SHP77 (cell line): ENCODE measurements around the gene ARID1B.

ENCODE experiments used
- DNase-seq, 2 experiments: peaks; one replicate each; lab custom pipeline; 2025; lab: John Stamatoyannopoulos, UW

Gene ARID1B

DNA sequence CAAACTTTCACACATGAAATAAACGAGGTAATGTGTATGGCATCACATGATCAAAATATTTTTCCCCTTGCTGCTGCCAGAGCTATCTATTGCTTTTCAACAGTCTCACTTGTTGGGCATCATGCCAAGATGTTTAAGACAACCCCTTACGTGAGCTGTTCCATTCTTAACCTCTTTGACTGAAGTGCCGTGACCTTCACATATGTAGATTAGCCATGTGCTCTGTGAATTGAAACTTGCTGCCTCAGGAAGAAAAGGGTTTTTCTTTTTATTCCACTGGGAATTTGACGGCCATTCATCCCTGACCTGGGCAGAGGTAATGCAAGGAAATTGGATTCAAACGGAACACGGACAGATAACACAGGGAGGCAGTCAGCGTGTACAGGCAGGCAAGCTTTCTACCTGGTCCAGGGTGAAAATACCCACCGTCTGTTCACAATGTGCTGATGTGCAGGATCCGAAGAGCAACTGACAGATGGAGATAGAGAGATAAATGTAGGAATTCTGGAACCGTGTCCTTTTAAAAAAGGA is 14.2 kb downstream of the ARID1B start:
- peak; percentile 55 to 58 for DNase-seq

DNA sequence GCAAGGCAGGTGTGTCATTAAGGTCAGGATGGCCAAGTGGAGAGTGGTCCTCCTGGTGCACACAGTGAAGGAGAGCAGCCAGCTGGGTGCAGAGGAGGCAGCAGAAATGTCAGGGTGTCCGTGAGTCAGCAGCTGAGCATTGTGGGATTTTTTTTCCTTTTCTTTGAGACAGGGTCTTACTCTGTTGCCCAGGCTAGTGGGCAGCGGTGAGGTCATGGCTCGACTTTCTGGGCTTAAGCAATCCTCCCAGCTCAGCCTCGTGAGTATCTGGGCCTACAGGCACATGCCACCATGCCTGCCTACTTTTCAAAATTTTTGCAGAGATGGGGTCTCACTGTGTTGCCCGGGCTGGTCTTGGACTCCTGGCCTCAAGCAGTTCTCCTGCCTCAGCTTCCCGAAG is 16.0 kb downstream of the ARID1B start:
- no peak for DNase-seq

DNA sequence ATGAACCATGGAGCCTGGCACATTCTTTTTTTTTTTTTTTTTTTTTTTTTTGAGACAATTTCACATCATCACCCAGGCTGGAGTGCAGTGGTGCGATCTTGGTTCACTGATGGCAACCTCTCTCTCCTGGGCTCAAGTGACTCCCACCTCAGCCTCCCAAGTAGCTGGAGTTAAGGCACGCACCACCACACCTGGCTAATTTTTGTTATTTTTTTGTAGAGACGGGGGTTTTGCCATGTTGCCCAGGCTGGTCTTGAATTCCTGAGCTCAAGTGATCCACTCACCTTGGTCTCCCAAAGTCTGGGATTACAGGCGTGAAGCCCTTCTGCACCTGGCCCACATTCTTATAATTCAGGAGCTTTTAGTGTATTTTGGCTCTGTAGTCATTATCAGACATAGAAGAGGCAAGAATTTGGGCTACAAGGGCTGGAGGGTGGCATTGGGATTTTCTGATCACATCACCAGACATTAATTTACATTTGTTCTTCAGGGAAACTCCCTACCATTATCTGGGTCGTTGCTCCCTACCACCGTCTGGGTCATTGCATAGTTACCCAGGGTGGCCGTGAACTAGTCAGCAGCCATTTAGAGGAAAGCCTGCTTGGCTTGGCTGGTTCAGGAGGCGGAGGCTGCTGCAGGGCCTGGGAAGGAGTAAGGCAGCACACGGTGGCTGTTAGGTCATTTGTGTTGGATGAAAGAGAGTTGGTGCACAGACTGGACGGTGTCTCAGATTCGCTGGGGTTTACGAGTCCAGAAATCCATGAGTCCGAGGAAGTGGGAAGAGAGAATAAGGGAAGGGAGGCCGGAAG is 17.6 kb downstream of the ARID1B start:
- DNase-seq = no peak

DNA sequence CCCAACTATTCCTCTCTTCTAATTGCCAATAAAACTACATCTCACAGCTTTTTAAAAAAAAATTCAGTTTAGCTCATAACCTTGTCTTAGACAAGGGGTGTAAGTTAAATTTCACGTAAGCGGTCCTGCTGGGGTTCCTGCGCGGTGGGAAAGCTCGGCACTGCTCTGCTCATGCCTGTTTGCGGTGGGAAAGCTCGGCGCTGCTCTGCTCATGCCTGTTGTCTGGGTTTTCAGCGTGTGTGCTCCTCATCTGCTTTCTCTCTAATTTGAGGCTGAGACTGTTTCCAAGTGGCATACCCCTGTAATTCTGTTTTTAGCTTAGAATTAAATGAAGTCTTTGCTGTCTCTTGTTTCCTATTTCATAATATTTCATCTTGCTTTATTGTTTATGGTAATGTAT is 18.6 kb downstream of the ARID1B start:
- DNase-seq = no peak

DNA sequence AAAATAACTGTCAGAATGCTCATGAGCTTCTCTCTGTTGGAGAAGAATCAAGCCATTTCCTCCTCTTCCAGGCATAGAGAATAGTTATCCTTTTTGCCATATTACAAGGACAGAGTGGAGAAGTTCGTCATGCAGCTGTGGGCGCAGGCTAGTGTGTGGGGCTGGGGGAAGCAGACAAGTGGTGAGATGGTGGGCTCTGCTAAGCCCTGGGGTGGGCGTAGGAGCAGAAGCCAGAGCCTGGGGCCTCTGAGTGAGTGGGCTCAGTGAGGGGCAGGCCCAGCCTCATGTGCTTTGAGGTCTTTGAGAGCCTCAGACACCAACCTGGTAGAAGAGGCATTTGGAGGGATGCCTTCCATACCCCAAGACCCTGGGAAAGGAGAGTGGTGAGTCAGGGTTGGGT is 19.4 kb downstream of the ARID1B start:
- DNase-seq = no peak

DNA sequence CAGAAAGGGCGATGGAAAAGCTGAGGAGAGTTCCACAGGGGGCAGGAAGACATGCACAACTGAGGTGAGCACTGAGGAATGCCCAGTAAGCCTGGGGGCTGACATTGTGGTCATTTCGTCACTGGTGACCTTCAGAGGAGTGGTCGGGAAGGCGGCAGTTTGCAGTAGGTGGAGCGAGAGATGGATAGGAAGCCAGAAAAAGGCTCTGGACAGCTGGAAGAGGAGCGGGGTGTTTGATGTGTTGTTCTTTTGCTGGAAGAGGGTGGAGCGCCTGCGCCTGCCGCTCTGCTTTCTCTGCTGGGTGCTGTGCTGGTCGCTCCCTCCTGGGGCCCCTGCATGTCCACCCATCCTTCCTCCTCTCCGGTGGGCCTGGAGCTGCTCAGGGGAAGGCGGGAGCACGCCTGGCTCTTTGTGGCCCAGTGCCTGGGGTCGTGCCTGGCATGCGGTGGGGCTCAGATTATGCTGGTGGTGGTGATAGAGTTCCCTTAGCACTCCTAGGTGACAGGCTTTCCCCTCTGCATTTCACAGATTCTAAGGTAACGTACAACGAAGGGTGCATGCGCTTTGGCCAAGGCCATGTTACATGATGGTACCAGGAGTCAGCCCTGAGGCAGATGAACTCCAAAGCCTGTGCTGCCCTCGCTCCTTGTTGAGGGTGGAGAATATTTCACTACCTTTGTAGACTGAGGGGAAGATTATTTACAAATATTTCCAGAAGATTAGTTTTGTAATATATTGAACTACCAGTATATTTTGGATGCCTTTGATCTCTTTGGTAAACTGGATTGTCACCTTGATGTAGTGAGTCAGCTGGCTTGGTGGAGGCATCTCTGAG is 20.9 kb downstream of the ARID1B start:
- DNase-seq = no peak

DNA sequence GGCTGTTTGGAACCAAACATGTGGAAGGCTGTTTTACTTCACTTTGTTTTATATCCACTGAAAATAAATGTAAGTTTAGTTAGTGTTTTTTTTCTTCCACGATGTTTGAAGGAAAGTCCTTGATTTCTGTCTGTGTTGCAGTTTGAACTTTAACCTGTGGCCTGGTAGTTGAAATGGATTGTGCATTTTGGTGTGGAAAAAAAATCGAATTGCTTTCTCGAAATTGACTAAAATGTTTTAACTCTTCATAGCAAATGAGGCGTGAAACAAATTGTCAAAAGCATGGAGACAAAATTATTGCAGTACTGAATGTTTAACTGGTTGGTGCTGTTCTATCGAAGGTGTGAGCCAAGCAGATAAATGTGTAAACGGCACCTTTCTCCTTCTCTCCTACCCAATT is 24.5 kb downstream of the ARID1B start:
- no peak for DNase-seq

DNA sequence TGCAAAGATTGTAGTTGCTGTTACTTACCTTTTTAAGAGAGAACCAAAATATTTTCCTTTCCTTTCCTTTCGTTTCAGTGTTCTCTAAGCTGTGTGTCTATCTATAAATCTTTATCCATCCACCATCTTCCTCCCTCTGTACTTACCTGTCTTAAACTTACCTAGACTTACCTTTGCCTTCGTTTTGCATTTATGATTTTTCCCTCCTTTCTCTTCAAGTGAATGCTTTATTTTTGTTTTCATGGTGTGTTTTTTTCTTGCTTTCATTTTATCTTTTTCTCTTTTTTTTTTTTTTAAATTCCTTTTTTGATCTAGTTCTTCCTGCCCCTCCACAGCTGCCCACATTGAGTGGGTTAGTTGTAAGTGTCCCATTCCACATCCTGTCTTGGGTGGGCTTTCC is 26.2 kb downstream of the ARID1B start:
- DNase-seq = no peak

DNA sequence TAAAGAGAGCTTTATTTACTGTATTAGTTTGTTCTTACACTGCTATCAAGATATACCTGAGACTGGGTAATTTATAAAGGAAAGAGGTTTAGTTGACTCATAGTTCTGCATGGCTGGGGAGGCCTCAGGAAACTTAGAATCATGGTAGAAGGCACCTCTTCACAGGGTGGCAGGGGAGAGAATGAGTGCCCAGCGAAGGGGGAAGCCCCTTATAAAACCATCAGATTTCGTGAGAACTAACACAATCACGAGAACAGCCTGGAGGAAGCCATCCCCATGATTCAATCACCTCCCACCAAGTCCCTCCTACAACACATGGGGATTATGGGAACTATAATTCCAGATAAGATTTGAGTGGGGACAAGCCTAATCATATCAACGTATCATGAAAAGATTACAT is 27.2 kb downstream of the ARID1B start:
- no peak for DNase-seq

DNA sequence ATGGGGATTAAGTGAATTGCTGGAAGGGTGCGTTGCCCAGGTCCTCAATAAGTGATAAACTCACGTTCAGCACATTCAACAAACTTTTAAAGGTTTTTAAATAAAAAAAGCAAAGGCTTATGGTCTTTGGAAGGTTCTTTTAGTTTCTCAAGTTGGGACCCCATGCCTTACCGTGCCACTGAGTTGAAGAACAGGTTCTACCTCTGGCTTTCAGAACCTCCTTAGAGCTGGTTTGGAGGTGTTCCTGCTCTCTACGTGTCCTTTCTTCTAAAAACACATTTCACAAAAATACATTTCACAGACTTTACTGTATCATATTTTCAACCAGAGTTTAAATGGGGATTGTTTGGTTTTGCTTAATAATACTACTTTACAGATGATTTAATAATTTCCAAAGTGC is 29.0 kb downstream of the ARID1B start:
- DNase-seq = no peak

DNA sequence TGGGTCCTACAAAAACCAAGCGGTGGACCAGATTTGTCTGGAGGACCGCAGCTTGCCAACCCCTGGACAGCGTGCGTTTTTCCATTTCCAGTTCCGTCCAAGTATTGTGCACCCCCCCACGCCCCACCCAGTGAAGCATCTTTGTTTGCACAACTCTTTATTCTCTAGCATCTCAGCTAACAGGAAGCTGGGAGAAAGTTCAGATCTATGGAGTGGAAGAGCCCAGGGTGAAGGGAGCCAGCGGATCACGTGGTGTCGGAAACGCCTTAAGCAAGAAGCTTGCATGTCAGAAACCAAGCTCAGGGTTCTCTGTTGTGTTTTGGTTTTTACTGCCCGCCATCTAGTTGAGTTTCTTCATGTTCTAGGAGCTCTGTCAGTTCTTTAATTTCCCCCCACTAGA is 29.9 kb downstream of the ARID1B start:
- no peak for DNase-seq

DNA sequence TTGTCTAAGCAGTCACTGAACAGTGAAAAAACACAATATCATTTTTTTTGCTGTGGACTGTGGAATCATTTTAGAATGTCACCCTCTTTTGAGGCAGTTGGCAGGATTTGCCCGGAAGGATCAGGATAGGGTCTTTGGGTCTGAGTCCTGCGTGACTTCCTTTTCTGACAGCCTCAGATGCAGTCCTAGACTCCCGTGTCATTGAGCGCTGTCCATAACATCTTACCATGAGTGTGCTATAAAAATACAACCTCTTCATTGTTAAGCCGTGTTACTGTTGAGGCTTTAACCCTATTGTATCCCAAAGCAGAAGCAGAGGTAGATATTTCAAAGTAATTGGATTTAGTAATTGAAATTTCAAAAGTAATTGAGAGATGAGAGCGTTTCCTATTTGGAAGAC is 30.6 kb downstream of the ARID1B start:
- no peak for DNase-seq

DNA sequence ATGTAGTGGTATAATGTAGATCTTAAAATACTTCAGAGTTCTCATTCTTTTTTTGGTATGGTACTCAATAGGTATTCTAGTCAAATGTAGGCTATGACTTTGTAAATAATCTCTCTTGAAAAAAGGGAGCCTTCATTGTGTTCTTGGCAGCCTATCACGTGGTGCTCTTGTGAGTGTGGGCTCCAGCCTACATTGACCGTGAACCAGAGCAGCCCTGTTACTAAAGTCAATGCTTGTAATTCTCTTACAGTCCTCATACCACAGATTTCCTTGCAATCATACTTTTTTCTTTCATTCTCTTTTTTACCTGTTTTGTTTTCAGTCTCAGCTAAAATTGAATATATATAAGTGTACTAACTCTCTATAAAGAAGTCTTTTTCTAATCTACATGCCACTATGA is 31.1 kb downstream of the ARID1B start:
- DNase-seq = peak in 1 of 2 experiments; percentile 22

DNA sequence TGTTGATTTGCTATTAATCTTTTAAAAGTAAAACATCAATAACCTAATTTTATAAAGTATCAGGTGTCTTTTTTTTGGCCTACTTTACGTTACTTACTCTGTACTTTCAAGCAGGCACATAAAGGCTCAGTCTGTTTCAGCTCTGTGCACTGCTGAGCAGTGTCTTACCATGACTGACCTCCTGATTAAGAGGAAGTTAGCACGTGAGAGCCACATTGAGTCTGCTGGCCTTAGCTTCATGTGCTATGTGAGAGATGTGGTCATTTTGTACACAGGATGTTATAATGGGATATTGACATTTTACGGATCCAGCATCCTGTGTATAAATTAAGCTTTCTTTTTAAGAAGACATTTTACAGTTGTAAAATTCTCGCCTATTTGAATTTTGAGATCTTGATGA is 31.9 kb downstream of the ARID1B start:
- peak in 1 of 2 experiments; percentile 7 for DNase-seq

DNA sequence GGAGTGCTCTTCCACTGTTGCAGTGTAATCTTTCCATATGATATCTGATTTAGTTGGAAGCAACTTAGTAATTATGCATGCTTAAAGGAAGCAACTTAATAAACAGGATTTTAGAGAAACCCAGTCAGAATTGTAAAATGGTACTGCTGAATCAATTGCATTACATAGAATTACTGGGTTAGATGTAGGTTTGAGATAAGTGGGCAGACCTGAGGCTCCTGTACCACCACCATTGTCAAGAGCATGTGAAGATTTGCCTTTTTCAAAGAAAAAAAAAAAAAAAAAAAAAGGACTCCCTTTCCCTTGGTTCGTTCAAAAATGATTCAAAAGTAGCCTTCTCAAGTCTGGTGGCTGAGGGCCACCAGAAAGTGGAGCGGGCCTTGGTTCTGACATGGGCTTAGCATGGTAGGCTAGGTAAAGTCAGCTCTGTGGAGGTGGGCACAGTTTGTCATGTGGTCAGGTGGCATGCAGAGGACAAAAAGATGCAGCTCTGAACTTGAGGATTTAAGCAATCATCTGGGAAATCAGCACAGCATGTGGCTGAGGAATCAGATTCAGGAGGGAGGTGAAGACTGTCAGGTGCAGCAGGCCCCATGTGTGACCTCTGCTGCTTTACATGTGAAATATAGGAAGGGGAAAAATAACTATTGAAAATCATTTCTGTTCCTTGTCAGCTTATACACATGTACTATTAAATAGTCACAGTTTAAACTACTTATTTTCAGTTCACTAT is 32.4 kb downstream of the ARID1B start:
- DNase-seq = no peak

DNA sequence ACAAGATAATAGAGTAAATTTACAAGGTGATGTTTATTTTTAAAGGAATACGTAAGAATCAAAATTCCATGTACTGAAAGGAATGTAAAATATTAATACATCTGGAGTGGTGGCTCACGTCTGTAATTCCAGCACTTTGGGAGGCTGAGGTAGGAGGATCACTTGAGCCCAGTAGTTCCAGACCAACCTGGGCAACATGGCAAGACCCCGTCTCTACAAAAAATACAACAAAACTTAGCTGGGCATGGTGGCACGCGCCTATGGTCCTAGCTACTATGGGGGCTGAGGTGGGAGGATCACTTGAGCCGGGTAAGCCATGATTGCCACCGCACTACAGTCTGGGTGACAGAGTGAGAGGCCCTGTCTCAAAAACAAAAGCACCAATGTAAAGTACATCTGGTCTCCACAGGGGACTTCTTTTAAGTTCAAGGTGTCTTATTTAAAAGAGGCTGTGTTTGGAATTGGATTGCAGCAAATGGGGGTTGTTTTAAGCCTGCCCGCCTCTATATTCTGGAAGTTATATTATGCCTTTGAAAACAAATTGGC is 36.9 kb downstream of the ARID1B start:
- no peak for DNase-seq

DNA sequence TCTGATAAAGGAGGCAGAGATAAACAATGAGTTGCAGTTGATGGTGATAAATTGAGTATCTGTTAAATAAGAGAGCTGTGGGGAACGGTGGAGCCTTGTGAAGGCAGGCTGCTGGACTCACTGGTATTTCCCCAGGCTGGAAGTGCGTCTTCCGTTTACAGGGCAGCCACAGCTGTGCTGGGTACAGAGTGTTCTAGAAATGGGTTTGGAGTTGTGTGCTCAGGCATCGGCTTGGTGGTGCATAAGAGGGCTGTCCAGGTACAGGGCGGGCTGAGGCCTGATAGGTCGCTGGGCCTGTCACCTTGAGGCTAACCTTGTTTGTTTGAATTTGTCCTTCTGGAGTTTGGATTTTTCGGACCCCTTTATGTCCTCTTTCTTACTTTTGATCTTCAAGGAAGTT is 39.3 kb downstream of the ARID1B start:
- DNase-seq = no peak

DNA sequence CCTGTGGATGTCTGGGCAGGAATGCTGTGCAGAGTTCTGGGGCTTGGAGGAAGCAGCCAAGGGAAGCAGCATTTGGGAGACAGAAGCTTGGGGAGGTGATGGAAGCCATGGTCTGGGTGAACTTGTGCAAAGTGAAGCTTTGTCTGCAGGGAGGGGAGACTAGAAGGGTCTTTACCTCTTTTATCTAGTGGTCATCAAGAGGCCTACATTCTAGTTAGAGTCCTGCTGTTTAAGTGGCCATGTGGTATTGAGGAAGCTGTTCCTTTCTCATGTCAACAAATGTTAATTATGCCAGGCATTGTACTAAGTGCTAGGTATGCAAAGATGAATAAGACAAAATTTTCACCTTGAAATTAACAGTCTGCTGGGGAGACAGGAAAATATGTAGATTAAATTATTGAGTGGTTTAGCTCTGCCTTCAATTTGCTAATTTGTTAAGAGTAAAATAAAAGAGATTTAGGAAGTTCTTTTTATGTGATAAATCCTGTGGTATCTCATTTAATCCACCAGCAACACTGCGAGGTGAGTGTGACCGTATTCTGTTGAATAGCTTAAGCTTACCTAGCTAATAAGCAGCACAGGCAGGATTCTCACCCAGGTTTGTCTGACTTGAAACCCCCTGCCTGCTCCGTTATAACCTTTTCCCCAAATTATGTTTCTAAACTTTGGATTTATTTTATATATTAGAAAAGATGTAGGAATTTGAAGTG is 43.1 kb downstream of the ARID1B start:
- no peak for DNase-seq

DNA sequence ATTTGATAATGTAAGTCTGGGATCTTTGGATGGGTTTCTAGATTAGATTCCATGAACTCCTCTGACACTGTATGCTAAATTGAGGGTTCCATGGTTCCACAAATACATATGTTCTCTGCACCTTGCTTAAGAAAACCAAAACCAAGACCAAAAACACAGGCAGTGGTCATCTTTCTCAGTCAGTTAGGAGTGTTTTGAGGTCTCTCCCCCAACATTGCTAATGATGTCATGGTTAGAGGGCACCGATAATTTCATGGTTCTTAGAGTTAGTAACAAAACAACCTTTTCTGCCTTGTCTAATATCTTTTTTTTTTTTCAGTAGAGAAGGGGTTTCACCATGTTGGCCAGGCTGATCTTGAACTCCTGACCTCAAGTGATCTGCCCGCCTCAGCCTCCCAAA is 44.5 kb downstream of the ARID1B start:
- no peak for DNase-seq

DNA sequence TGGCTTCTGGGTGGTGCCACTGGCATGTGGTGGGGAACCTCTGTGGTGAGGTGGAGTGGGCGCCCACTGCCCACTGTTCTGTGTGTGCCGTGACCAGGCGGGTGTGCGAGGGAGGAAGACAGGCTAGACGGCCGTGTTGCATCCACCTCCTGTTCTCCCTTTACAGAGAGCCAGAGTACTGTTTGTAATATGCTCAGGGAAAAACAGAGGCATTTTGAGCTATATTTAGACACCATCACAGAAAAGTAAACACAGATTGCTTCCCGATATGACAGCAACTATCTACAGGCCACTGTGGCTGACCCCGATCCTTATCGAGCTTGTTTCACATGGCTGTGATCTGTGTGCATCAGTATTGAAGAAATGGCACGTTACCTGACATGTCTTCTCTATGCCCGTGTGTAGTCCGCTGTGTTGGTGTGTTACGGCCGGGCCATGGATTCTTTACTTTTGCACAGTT is 45.6 kb downstream of the ARID1B start:
- peak in 1 of 2 experiments; percentile 23 for DNase-seq

DNA sequence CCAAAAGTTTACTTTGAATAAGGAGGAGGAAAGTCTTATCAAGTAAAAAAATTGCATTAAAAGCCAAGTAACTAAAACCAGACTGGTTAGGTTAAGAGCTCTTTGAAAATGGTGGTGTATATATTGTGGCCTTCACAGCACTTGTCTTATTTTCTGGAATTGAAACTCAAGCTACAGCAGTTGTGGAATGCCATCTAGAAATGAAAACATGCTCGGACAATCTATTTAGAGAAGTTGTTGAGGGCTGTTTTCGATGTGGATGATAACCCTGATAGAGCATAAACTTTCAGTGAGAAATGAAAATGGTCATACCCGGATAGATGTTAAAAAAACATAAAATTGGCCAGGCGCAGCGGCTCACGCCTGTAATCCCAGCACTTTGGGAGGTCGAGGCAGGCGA is 47.0 kb downstream of the ARID1B start:
- no peak for DNase-seq
